Measurements from ENCODE around the gene SMPDL3B. TPM values are rescaled to one million over a fixed set of nuclear protein-coding genes. Genes with fewer than 3 reads are reported as not detected.

SMPDL3B gene
- total RNA-seq, 6 experiments from 2014 or later = 0.14 to 1.1 (median 0.49) TPM; not detected in 2

GRCh38 chr1:27922272-27922671 is 12.5 kb upstream of the SMPDL3B start:
- H3K4me3 ChIP-seq = no peak overlapping the region
- no peaks in the 10 kb centered on the region for H3K27me3 ChIP-seq
- TF ChIP-seq CTCF (IDR thresholded peaks at IDR 0.05) = no peak
- ATAC-seq = peak; percentile 54 to 79 (median 60)
- no peaks in the 10 kb centered on the region for H3K36me3 ChIP-seq
- no peaks in the 10 kb centered on the region for H3K9me3 ChIP-seq
- WGBS (ENCODE audit: insufficient coverage, low coverage, low lambda C conversion rate, missing lambda C conversion rate) = 69% methylated on average over 3 of the region's 3 CpGs
- H3K4me1 ChIP-seq = no peaks in the 10 kb centered on the region
- no peak for DNase-seq
- H3K27ac ChIP-seq = no peak overlapping the region
- intact Hi-C loops (cut with DNase I) = no loop called here

GRCh38 chr1:27928216-27928954 is 6.4 kb upstream of the SMPDL3B start:
- no peak for ATAC-seq
- Histone ChIP-seq H3K27me3 (no peaks in the 10 kb centered on the region), H3K4me3 (no peak overlapping the region), H3K27ac (no peak overlapping the region), H3K36me3 (no peaks in the 10 kb centered on the region), H3K4me1 (no peaks in the 10 kb centered on the region), H3K9me3 (no peaks in the 10 kb centered on the region)
- 62% methylated on average over 3 of the region's 5 CpGs for WGBS (ENCODE audit: insufficient coverage, low coverage, low lambda C conversion rate, missing lambda C conversion rate)
- no peak for DNase-seq
- intact Hi-C loops (cut with DNase I) = no loop called here
- TF ChIP-seq CTCF (IDR thresholded peaks at IDR 0.05) (no peak), POLR2A (IDR thresholded peaks at IDR 0.05) (no peak)

GRCh38 chr1:27931184-27931583 is 3.6 kb upstream of the SMPDL3B start:
- WGBS (ENCODE audit: insufficient coverage, low coverage, low lambda C conversion rate, missing lambda C conversion rate) = 72% methylated on average over 5 of the region's 6 CpGs
- Histone ChIP-seq H3K4me3 (no peak overlapping the region), H3K27me3 (no peaks in the 10 kb centered on the region), H3K4me1 (peaks cover 0 to 9% (median 0%) of the 10 kb centered on the region in 4 donors), H3K9me3 (no peaks in the 10 kb centered on the region), H3K27ac (no peak overlapping the region), H3K36me3 (no peaks in the 10 kb centered on the region)
- intact Hi-C loops (cut with DNase I) = no loop called here
- no peak for DNase-seq
- no peak for ATAC-seq
- TF ChIP-seq POLR2A (IDR thresholded peaks at IDR 0.05) (no peak), CTCF (IDR thresholded peaks at IDR 0.05) (no peak)

GRCh38 chr1:27931759-27932158 is 3.0 kb upstream of the SMPDL3B start:
- H3K27ac ChIP-seq = no peak overlapping the region
- no peaks in the 10 kb centered on the region for H3K36me3 ChIP-seq
- no peaks in the 10 kb centered on the region for H3K27me3 ChIP-seq
- H3K4me1 ChIP-seq = peaks cover 0 to 9% (median 0%) of the 10 kb centered on the region in 4 donors
- intact Hi-C loops (cut with DNase I) = no loop called here
- ATAC-seq (peak in 1 of 4 donors; percentile 28), DNase-seq (no peak)
- H3K9me3 ChIP-seq = no peaks in the 10 kb centered on the region
- no peak overlapping the region for H3K4me3 ChIP-seq
- 71% methylated on average over 3 of the region's 4 CpGs for WGBS (ENCODE audit: insufficient coverage, low coverage, low lambda C conversion rate, missing lambda C conversion rate)
- TF ChIP-seq POLR2A (IDR thresholded peaks at IDR 0.05) = no peak
- no peak for TF ChIP-seq CTCF (IDR thresholded peaks at IDR 0.05)

All from right lobe of liver (tissue), 6 donors.